HG03457 (cell line): ENCODE measurements around the gene B2M.
A peak's percentile ranks its signal among the peaks of the same experiment; 100 is the strongest.
"Not testable (repeated sequence)": the region's sequence is repeated elsewhere in the genome, so short reads cannot be mapped to it uniquely, and the experiment has no call there.

Experiments
- ATAC-seq: cut with Tn5 transposase; IDR thresholded peaks from one replicate; pipeline ENCODE4 v1.9.1; 2021; ENCODE audit warnings: moderate number of reproducible peaks; ENCODE audit not compliant: unreplicated experiment

The B2M gene

GRCh38 chr15:44720460-44721176 lies 9.3 kb downstream of the B2M start:
- no peak for ATAC-seq

GRCh38 chr15:44722011-44722410 lies 10.7 kb downstream of the B2M start:
- no peak for ATAC-seq

GRCh38 chr15:44726136-44726535 lies 14.8 kb downstream of the B2M start:
- ATAC-seq, result no peak

GRCh38 chr15:44726568-44727484 lies 15.5 kb downstream of the B2M start:
- ATAC-seq, result peak; percentile 31

- ATAC-seq, result no peak
Observed at GRCh38 chr15:44727485-44728231, 16.3 kb downstream of the B2M start.

- not testable (repeated sequence) for ATAC-seq
Observed at GRCh38 chr15:44728232-44728575, 16.9 kb downstream of the B2M start.

GRCh38 chr15:44728576-44729407 lies 17.5 kb downstream of the B2M start:
- peak; percentile 55 for ATAC-seq

- ATAC-seq, result no peak
Observed at GRCh38 chr15:44729408-44730127, 18.3 kb downstream of the B2M start.

- no peak for ATAC-seq
Observed at GRCh38 chr15:44734839-44735481, 23.6 kb downstream of the B2M start.

GRCh38 chr15:44735482-44736180 lies 24.3 kb downstream of the B2M start:
- ATAC-seq, result no peak

GRCh38 chr15:44736181-44736765 lies 25.0 kb downstream of the B2M start, which contains the start of gene TRIM69:
Gene TRIM69, plus strand, starts transcription at chr15:44736528. Its CDS starts 177 bp downstream, at chr15:44736705.
- ATAC-seq, result no peak

GRCh38 chr15:44738340-44738984 lies 27.1 kb downstream of the B2M start:
- ATAC-seq, result no peak

- not testable (repeated sequence) for ATAC-seq
Observed at GRCh38 chr15:44739222-44739847, 28.0 kb downstream of the B2M start.

- not testable (repeated sequence) for ATAC-seq
Observed at GRCh38 chr15:44743454-44743853, 32.1 kb downstream of the B2M start.

GRCh38 chr15:44753345-44753744 lies 42.0 kb downstream of the B2M start:
- no peak for ATAC-seq

- ATAC-seq, result no peak
Observed at GRCh38 chr15:44763187-44763586, 51.9 kb downstream of the B2M start.

GRCh38 chr15:44763848-44764247 lies 52.5 kb downstream of the B2M start:
- ATAC-seq, result no peak
